Measurements from ENCODE around the gene FERMT3. TPM values are rescaled to one million over a fixed set of nuclear protein-coding genes. Genes with fewer than 3 reads are reported as not detected.

The FERMT3 gene
- total RNA-seq, 6 donors from 2014 or later: 33.2 to 119 (median 89.3) TPM

GRCh38 chr11:64185693-64186491 lies 20.6 kb upstream of the FERMT3 start, which contains the start of gene STIP1:
Gene STIP1 (plus strand): TSS chr11:64186171. CDS start chr11:64186262, 91 bp downstream.
- peak; percentile 96 to 98 for DNase-seq
- ATAC-seq (ENCODE audit: low FRiP score in 2 of 2): peak; percentile 94 to 98
- no peaks in the 10 kb centered on the region for H3K9me3 ChIP-seq
- 0% methylated on average over 10 to 45 of the region's 74 CpGs for WGBS, 2 donors
- TF ChIP-seq POLR2AphosphoS5 (IDR thresholded peaks at IDR 0.05) (peak; percentile 45 to 96), POLR2A (IDR thresholded peaks at IDR 0.05) (peak in 1 of 4 donors; percentile 44), CTCF (IDR thresholded peaks at IDR 0.05) (peak; percentile 7 to 76 (median 49)), EP300 (IDR thresholded peaks at IDR 0.05) (peak in 1 of 4 donors; percentile 71)
- peak within 1 kb of the TSS in 2 of 4 donors; percentile 43 to 54 for H3K4me3 ChIP-seq
- H3K27ac ChIP-seq: peak within 1 kb of the TSS; percentile 88 to 99 (median 92)
- H3K27me3 ChIP-seq: no peaks in the 10 kb centered on the region
- H3K4me1 ChIP-seq: peaks cover 33 to 46% (median 44%) of the 10 kb centered on the region in 4 donors
- H3K36me3 ChIP-seq: peaks cover 0 to 13% (median 0%) of the 10 kb centered on the region in 4 donors

- ATAC-seq (ENCODE audit: low FRiP score in 2 of 2) (no peak), DNase-seq (no peak)
- TF ChIP-seq EP300 (IDR thresholded peaks at IDR 0.05): no peak
- no peak for TF ChIP-seq CTCF (IDR thresholded peaks at IDR 0.05)
- TF ChIP-seq POLR2AphosphoS5 (IDR thresholded peaks at IDR 0.05): no peak
- TF ChIP-seq POLR2A (IDR thresholded peaks at IDR 0.05): no peak
- 2 to 4% methylated on average over 4 to 25 of the region's 48 CpGs for WGBS, 2 donors
- Histone ChIP-seq H3K27ac (peak overlapping the region in 2 of 4 donors; percentile 86 to 87), H3K4me1 (peaks cover 25 to 39% (median 36%) of the 10 kb centered on the region in 4 donors), H3K36me3 (peaks cover 0 to 13% (median 0%) of the 10 kb centered on the region in 4 donors), H3K9me3 (no peaks in the 10 kb centered on the region), H3K4me3 (no peak overlapping the region), H3K27me3 (no peaks in the 10 kb centered on the region)
Observed at GRCh38 chr11:64186492-64187165, 19.9 kb upstream of the FERMT3 start.

GRCh38 chr11:64192434-64192833 lies 14.1 kb upstream of the FERMT3 start:
- H3K36me3 ChIP-seq: peaks cover 35 to 62% (median 46%) of the 10 kb centered on the region in 4 donors
- no peak overlapping the region for H3K27ac ChIP-seq
- no peak for TF ChIP-seq POLR2AphosphoS5 (IDR thresholded peaks at IDR 0.05)
- no peak for TF ChIP-seq POLR2A (IDR thresholded peaks at IDR 0.05)
- no peak for TF ChIP-seq CTCF (IDR thresholded peaks at IDR 0.05)
- no peak for TF ChIP-seq EP300 (IDR thresholded peaks at IDR 0.05)
- WGBS, 2 donors: 85 to 100% methylated on average over 4 to 5 of the region's 5 CpGs
- no peak for DNase-seq
- H3K4me1 ChIP-seq: peaks cover 8 to 22% (median 13%) of the 10 kb centered on the region in 4 donors
- ATAC-seq (ENCODE audit: low FRiP score in 2 of 2): peak in 1 of 2 donors; percentile 57
- H3K9me3 ChIP-seq: no peaks in the 10 kb centered on the region
- H3K4me3 ChIP-seq: no peak overlapping the region
- no peaks in the 10 kb centered on the region for H3K27me3 ChIP-seq

- Histone ChIP-seq H3K9me3 (no peaks in the 10 kb centered on the region), H3K4me1 (peaks cover 0 to 8% (median 0%) of the 10 kb centered on the region in 4 donors), H3K27ac (no peak overlapping the region), H3K36me3 (peaks cover 55 to 90% (median 79%) of the 10 kb centered on the region in 4 donors), H3K27me3 (no peaks in the 10 kb centered on the region), H3K4me3 (no peak overlapping the region)
- TF ChIP-seq CTCF (IDR thresholded peaks at IDR 0.05) (no peak), POLR2A (IDR thresholded peaks at IDR 0.05) (no peak), POLR2AphosphoS5 (IDR thresholded peaks at IDR 0.05) (no peak), EP300 (IDR thresholded peaks at IDR 0.05) (no peak)
- 86% methylated on average over 9 of the region's 9 CpGs for WGBS, 2 donors
- DNase-seq: no peak
- no peak for ATAC-seq (ENCODE audit: low FRiP score in 2 of 2)
Observed at GRCh38 chr11:64196626-64197025, 9.9 kb upstream of the FERMT3 start.
